Suprapubic skin (tissue), 4 donors: ENCODE results near the gene PCBP3.

Source experiments
- POLR2A ChIP-seq, 2 donors: fragments of 450-650 bp; IDR thresholded peaks; one replicate each; pipeline ENCODE4 v1.6.1; 2017; ENCODE audit warnings: antibody characterized with exemption in 2 of 2, mild to moderate bottlenecking in 2 of 2, moderate library complexity in 2 of 2
- POLR2AphosphoS5 ChIP-seq, 3 donors: sonication (generic); formaldehyde crosslinking; IDR thresholded peaks; one replicate each; pipeline ENCODE4 v1.6.1; 2017; ENCODE audit warnings: antibody characterized with exemption in 3 of 3
- TF ChIP-seq, protein P1 (sequence below), 2 donors: fragments of 200-600 bp in 1 of 2; fragments of 450-650 bp in 1 of 2; sonication (generic) in 1 of 2; IDR thresholded peaks; one replicate each; pipeline ENCODE4 v1.5.1; 2016 to 2019; ENCODE audit warnings: antibody characterized with exemption in 2 of 2, mild to moderate bottlenecking in 1 of 2, moderate library complexity in 1 of 2

GRCh38 chr21:45802425-45802824 is 158.9 kb downstream of the PCBP3 start:
- TF ChIP-seq POLR2A (IDR thresholded peaks at IDR 0.05) (no peak), POLR2AphosphoS5 (IDR thresholded peaks at IDR 0.05) (no peak)
- TF ChIP-seq, protein P1, sequence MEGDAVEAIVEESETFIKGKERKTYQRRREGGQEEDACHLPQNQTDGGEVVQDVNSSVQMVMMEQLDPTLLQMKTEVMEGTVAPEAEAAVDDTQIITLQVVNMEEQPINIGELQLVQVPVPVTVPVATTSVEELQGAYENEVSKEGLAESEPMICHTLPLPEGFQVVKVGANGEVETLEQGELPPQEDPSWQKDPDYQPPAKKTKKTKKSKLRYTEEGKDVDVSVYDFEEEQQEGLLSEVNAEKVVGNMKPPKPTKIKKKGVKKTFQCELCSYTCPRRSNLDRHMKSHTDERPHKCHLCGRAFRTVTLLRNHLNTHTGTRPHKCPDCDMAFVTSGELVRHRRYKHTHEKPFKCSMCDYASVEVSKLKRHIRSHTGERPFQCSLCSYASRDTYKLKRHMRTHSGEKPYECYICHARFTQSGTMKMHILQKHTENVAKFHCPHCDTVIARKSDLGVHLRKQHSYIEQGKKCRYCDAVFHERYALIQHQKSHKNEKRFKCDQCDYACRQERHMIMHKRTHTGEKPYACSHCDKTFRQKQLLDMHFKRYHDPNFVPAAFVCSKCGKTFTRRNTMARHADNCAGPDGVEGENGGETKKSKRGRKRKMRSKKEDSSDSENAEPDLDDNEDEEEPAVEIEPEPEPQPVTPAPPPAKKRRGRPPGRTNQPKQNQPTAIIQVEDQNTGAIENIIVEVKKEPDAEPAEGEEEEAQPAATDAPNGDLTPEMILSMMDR (IDR thresholded peaks at IDR 0.05): no peak
